Measurements from ENCODE around the gene VWC2.

DNA sequence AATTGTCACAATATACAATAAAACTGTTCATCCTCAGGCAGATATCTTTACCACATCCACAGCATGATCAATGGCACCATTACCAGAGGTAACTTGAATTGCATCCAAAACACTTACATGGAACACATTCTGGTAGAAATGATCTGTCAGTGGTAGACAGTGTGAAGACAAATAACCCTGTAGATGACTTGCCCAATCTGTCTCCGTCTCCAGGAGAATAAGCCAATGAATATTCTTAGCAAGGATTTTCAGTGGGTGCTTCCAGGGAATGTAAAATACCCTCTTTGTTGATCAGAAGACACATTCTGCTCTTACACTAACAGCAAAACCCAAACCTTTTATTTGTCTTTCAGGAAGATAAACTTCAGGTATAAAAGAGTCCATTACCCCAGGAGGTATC lies 43.8 kb downstream of the VWC2 start:
- TF ChIP-seq, protein P1, sequence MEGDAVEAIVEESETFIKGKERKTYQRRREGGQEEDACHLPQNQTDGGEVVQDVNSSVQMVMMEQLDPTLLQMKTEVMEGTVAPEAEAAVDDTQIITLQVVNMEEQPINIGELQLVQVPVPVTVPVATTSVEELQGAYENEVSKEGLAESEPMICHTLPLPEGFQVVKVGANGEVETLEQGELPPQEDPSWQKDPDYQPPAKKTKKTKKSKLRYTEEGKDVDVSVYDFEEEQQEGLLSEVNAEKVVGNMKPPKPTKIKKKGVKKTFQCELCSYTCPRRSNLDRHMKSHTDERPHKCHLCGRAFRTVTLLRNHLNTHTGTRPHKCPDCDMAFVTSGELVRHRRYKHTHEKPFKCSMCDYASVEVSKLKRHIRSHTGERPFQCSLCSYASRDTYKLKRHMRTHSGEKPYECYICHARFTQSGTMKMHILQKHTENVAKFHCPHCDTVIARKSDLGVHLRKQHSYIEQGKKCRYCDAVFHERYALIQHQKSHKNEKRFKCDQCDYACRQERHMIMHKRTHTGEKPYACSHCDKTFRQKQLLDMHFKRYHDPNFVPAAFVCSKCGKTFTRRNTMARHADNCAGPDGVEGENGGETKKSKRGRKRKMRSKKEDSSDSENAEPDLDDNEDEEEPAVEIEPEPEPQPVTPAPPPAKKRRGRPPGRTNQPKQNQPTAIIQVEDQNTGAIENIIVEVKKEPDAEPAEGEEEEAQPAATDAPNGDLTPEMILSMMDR (conservative IDR thresholded peaks at IDR 0.05; ENCODE audit: low read length) = no peak
- TF ChIP-seq EZH2phosphoT487 (IDR thresholded peaks at IDR 0.05; ENCODE audit: borderline replicate concordance) = no peak
